DND-41 (cell line): ENCODE data around the gene RPS6KC1.

Source experiments
- ATAC-seq: fragments of 200-7000 bp; cut with Tn5 transposase; 3 replicates; pipeline ENCODE4 v1.9.1; 2021; ENCODE audit warnings: low read depth; ENCODE audit not compliant: insufficient read depth
- DNase-seq: peaks from one replicate; pipeline ENCODE4 v3.0.0-alpha.2; 2020
- H2AFZ ChIP-seq: 2 replicates; pipeline ENCODE4 v1.6.0; 2012; ENCODE audit warnings: low read depth, low read length
- H3K27ac ChIP-seq: 2 replicates; pipeline ENCODE4 v1.5.1; 2012; ENCODE audit warnings: low read length, inconsistent platforms
- H3K27me3 ChIP-seq: fragments of 200-600 bp; sonication (generic); 2 replicates; pipeline ENCODE4 v1.6.0; 2012; ENCODE audit warnings: low read length, mild to moderate bottlenecking, inconsistent platforms; ENCODE audit not compliant: insufficient read depth, poor library complexity
- H3K36me3 ChIP-seq: 2 replicates; pipeline ENCODE4 v1.5.1; 2012; ENCODE audit warnings: low read length, inconsistent platforms; ENCODE audit not compliant: insufficient read depth
- H3K4me1 ChIP-seq: 2 replicates; pipeline ENCODE4 v1.5.1; 2012; ENCODE audit warnings: mild to moderate bottlenecking, low read length; ENCODE audit not compliant: insufficient read depth
- H3K4me2 ChIP-seq: 2 replicates; pipeline ENCODE4 v1.6.0; 2012; ENCODE audit warnings: mild to moderate bottlenecking, moderate library complexity, low read length, inconsistent platforms; ENCODE audit not compliant: insufficient read depth
- H3K4me3 ChIP-seq, 2 experiments: fragments of 200-600 bp in 1 of 2; shearing (Covaris generic) in 1 of 2; 2 replicates each; pipeline ENCODE4 v1.5.1; 2012 to 2016; ENCODE audit warnings: inconsistent platforms in 2 of 2, low read length in 2 of 2, mild to moderate bottlenecking in 2 of 2, low read depth in 1 of 2, moderate library complexity in 1 of 2
- H3K79me2 ChIP-seq: 2 replicates; pipeline ENCODE4 v1.6.0; 2012; ENCODE audit warnings: low read length, inconsistent platforms; ENCODE audit not compliant: insufficient read depth
- H3K9ac ChIP-seq: 2 replicates; pipeline ENCODE4 v1.6.0; 2012; ENCODE audit warnings: low read depth, mild to moderate bottlenecking, inconsistent platforms, low read length, moderate library complexity
- H3K9me3 ChIP-seq: 2 replicates; pipeline ENCODE4 v1.5.1; 2012; ENCODE audit warnings: low read length, moderate library complexity, mild to moderate bottlenecking, inconsistent platforms; ENCODE audit not compliant: insufficient read depth, severe bottlenecking
- H4K20me1 ChIP-seq: 2 replicates; pipeline ENCODE4 v1.6.0; 2012; ENCODE audit warnings: low read length; ENCODE audit not compliant: insufficient read depth
- EZH2 ChIP-seq: IDR thresholded peaks from 3 replicates; pipeline ENCODE4 v1.6.1; 2012; ENCODE audit warnings: borderline replicate concordance, low read depth, mild to moderate bottlenecking, moderate library complexity, low read length, inconsistent platforms; ENCODE audit not compliant: severe bottlenecking
- TF ChIP-seq, protein P1 (sequence below): IDR thresholded peaks from 2 replicates; pipeline ENCODE4 v1.5.1; 2012; ENCODE audit warnings: borderline replicate concordance, low read length, moderate library complexity, mild to moderate bottlenecking; ENCODE audit not compliant: poor library complexity, severe bottlenecking; ENCODE audit errors: extremely low read depth

RPS6KC1 gene

DNA sequence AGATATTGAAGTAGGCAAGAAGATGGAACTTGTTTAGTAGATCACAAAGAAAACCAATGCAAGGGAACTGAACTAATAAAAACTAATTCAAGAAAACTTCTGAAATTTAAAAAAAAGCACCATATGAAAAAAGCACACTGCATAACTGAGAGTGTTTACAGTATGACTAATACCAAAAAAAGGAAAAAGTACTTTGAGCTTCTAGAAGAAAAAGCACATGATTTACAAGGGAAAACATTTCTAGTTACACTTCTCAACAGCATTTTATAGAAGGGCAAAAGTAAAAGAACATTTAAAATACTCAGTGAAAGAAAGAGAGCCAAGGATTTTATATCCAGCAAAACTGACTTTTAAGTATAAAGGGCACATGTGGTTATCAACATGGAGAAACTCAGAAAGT is 233.6 kb downstream of the RPS6KC1 start:
- DNase-seq, result no peak
- H3K79me2 ChIP-seq, result no peaks in the 10 kb centered on the region
- H2AFZ ChIP-seq, result no peak overlapping the region
- no peak for ATAC-seq
- no peak overlapping the region for H3K9ac ChIP-seq
- H3K36me3 ChIP-seq, result no peaks in the 10 kb centered on the region
- H3K9me3 ChIP-seq, result no peaks in the 10 kb centered on the region
- no peaks in the 10 kb centered on the region for H3K4me1 ChIP-seq
- no peak overlapping the region for H3K27ac ChIP-seq
- no peak for TF ChIP-seq EZH2
- TF ChIP-seq, protein P1, sequence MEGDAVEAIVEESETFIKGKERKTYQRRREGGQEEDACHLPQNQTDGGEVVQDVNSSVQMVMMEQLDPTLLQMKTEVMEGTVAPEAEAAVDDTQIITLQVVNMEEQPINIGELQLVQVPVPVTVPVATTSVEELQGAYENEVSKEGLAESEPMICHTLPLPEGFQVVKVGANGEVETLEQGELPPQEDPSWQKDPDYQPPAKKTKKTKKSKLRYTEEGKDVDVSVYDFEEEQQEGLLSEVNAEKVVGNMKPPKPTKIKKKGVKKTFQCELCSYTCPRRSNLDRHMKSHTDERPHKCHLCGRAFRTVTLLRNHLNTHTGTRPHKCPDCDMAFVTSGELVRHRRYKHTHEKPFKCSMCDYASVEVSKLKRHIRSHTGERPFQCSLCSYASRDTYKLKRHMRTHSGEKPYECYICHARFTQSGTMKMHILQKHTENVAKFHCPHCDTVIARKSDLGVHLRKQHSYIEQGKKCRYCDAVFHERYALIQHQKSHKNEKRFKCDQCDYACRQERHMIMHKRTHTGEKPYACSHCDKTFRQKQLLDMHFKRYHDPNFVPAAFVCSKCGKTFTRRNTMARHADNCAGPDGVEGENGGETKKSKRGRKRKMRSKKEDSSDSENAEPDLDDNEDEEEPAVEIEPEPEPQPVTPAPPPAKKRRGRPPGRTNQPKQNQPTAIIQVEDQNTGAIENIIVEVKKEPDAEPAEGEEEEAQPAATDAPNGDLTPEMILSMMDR, result no peak
- no peaks in the 10 kb centered on the region for H3K27me3 ChIP-seq
- H3K4me2 ChIP-seq, result no peak overlapping the region
- H4K20me1 ChIP-seq, result no peaks in the 10 kb centered on the region
- H3K4me3 ChIP-seq, result no peak overlapping the region

DNA sequence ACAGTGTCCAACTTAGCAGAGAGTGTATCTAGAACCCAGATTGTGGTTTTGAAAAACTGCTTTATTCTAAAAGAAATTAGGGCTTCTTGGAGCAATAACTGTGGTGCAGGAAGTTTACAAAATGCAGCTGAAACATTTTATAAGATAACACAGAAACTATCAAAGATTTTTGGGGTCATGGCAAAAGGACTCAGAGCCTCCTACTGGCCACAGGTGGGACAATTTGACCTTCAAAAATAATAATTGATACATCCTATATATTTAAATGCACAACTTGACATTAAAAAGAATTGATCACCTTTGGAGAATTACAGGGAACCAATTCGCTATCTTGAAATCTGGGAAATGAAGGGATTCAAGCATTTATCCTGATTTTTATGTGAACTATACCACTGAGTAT is 235.2 kb downstream of the RPS6KC1 start:
- no peaks in the 10 kb centered on the region for H3K4me1 ChIP-seq
- H3K79me2 ChIP-seq, result no peaks in the 10 kb centered on the region
- H3K4me3 ChIP-seq, result no peak overlapping the region
- H3K27me3 ChIP-seq, result no peaks in the 10 kb centered on the region
- H3K4me2 ChIP-seq, result no peak overlapping the region
- no peaks in the 10 kb centered on the region for H3K36me3 ChIP-seq
- H3K9ac ChIP-seq, result no peak overlapping the region
- ATAC-seq, result no peak
- H3K9me3 ChIP-seq, result no peaks in the 10 kb centered on the region
- H3K27ac ChIP-seq, result no peak overlapping the region
- H2AFZ ChIP-seq, result no peak overlapping the region
- TF ChIP-seq EZH2, result no peak
- TF ChIP-seq, protein P1, result peak; percentile 15
- no peaks in the 10 kb centered on the region for H4K20me1 ChIP-seq
- no peak for DNase-seq

DNA sequence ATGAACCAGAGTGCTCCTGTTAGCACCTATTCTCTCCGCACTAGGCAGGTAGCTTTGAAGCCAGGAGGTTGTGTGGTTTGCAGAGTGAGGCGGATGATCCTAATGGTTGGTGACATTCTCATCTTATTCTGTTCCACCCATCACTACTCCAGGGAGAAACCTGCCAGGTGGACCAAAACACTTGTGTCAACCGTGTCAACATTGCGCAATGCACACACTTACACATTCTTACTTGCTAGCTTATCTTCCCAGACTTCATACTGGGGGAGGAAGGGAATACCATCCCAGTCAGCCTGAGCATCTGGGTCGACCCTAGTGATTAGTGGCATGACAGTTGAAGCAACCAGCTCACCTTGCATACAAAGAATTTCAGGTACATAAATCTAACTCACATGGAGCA is 236.9 kb downstream of the RPS6KC1 start:
- Histone ChIP-seq H3K27ac (no peak overlapping the region), H3K36me3 (no peaks in the 10 kb centered on the region), H3K4me3 (no peak overlapping the region), H2AFZ (no peak overlapping the region), H3K4me1 (no peaks in the 10 kb centered on the region), H4K20me1 (no peaks in the 10 kb centered on the region), H3K9me3 (no peaks in the 10 kb centered on the region), H3K27me3 (no peaks in the 10 kb centered on the region), H3K79me2 (no peaks in the 10 kb centered on the region), H3K9ac (no peak overlapping the region), H3K4me2 (no peak overlapping the region)
- DNase-seq, result no peak
- no peak for TF ChIP-seq EZH2
- TF ChIP-seq, protein P1, result no peak
- ATAC-seq, result no peak

DNA sequence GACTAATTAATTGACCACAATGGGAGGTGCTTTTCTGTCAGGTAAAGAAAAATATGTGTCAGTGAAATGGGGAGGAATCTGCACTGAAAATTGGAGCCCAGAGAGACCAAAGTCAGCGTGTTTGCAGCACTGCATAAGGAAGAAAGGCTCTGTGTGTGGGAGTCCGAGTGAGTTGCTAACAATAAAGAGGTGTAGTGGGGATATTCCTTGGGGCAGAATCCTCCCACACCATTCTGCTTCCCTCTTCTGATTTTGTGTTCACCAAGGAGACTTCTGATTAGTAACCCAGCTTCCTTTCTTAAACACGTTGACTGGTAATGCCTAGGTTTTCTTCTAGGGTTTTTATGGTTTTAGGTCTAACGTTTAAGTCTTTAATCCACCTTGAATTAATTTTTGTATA is 240.5 kb downstream of the RPS6KC1 start:
- Histone ChIP-seq H4K20me1 (no peaks in the 10 kb centered on the region), H3K9me3 (no peaks in the 10 kb centered on the region), H3K9ac (no peak overlapping the region), H3K79me2 (no peaks in the 10 kb centered on the region), H3K27ac (no peak overlapping the region), H3K27me3 (no peaks in the 10 kb centered on the region), H3K4me1 (no peaks in the 10 kb centered on the region), H3K4me2 (no peak overlapping the region), H2AFZ (no peak overlapping the region), H3K4me3 (no peak overlapping the region), H3K36me3 (no peaks in the 10 kb centered on the region)
- TF ChIP-seq EZH2, result no peak
- TF ChIP-seq, protein P1, result no peak
- ATAC-seq, result no peak
- no peak for DNase-seq
